HG03460 (cell line): ENCODE results near the gene LYST.
"Not testable (repeated sequence)": the region's sequence is repeated elsewhere in the genome, so short reads cannot be mapped to it uniquely, and the experiment has no call there.

Experiments used
- ATAC-seq: cut with Tn5 transposase; IDR thresholded peaks from one replicate; pipeline ENCODE4 v1.9.1; 2021; ENCODE audit not compliant: unreplicated experiment

The LYST gene

GRCh38 chr1:235642011-235642942, 224.4 kb downstream of the LYST start:
- no peak for ATAC-seq

- no peak for ATAC-seq
Observed at GRCh38 chr1:235640580-235640979, 226.1 kb downstream of the LYST start.

GRCh38 chr1:235639226-235640205, 227.2 kb downstream of the LYST start:
- ATAC-seq, result no peak

GRCh38 chr1:235638612-235639011, 228.1 kb downstream of the LYST start:
- ATAC-seq, result not testable (repeated sequence)

- ATAC-seq, result no peak
Observed at GRCh38 chr1:235637756-235638534, 228.8 kb downstream of the LYST start.

GRCh38 chr1:235635938-235636662, 230.6 kb downstream of the LYST start:
- no peak for ATAC-seq

- ATAC-seq, result no peak
Observed at GRCh38 chr1:235632506-235633401, 234.0 kb downstream of the LYST start.

GRCh38 chr1:235631816-235632215, 234.9 kb downstream of the LYST start:
- ATAC-seq, result no peak

- no peak for ATAC-seq
Observed at GRCh38 chr1:235628316-235629005, 238.2 kb downstream of the LYST start.

GRCh38 chr1:235625831-235626230, 240.9 kb downstream of the LYST start:
- no peak for ATAC-seq

- no peak for ATAC-seq
Observed at GRCh38 chr1:235625340-235625739, 241.4 kb downstream of the LYST start.

GRCh38 chr1:235624721-235625333, 241.9 kb downstream of the LYST start:
- ATAC-seq, result no peak

GRCh38 chr1:235622936-235623779, 243.5 kb downstream of the LYST start:
- ATAC-seq, result no peak

- not testable (repeated sequence) for ATAC-seq
Observed at GRCh38 chr1:235619149-235619548, 247.6 kb downstream of the LYST start.

- ATAC-seq, result no peak
Observed at GRCh38 chr1:235617808-235618207, 248.9 kb downstream of the LYST start.

GRCh38 chr1:235617140-235617539, 249.6 kb downstream of the LYST start:
- no peak for ATAC-seq

GRCh38 chr1:235614442-235614954, 252.2 kb downstream of the LYST start:
- ATAC-seq, result no peak
